Astrocyte (in vitro differentiated cells and primary cell): Measurements from ENCODE around the gene PSME3IP1.

ENCODE experiments used
- CTCF ChIP-seq: IDR thresholded peaks from 2 replicates; pipeline ENCODE4 v1.5.1; 2011; ENCODE audit warnings: low read depth, mild to moderate bottlenecking, inconsistent platforms, low read length, moderate library complexity; ENCODE audit not compliant: insufficient read depth
- EZH2 ChIP-seq: IDR thresholded peaks from 2 replicates; pipeline ENCODE4 v1.6.1; 2012; ENCODE audit warnings: mild to moderate bottlenecking, low read length, inconsistent platforms; ENCODE audit not compliant: insufficient read depth

- no peak for TF ChIP-seq EZH2
- no peak for TF ChIP-seq CTCF
Observed at GRCh38 chr16:57213462-57213861, 27.6 kb upstream of the PSME3IP1 start.
